ENCODE results near the gene SMCO4. TPM values are rescaled to one million over a fixed set of nuclear protein-coding genes. Genes with fewer than 3 reads are reported as not detected.

The SMCO4 gene
- total and polyA plus RNA-seq, 2 experiments from 2014 or later, result 62.9 to 85.4 TPM

GRCh38 chr11:93517041-93517440 is 26.1 kb downstream of the SMCO4 start:
- no peak for TF ChIP-seq CTCF (IDR thresholded peaks at IDR 0.05; ENCODE audit: low read depth, low read length)
- no peak for DNase-seq (ENCODE audit: low read depth in 1 of 2, low spot score in 1 of 2)
- no peak overlapping the region for H3K27ac ChIP-seq

GRCh38 chr11:93515441-93516025 is 27.7 kb downstream of the SMCO4 start:
- H3K36me3 ChIP-seq, result no peaks in the 10 kb centered on the region
- no peak for TF ChIP-seq CTCF (IDR thresholded peaks at IDR 0.05; ENCODE audit: low read depth, low read length)
- H3K4me1 ChIP-seq (ENCODE audit: low read depth), result peaks cover 23% of the 10 kb centered on the region
- no peaks in the 10 kb centered on the region for H3K9me3 ChIP-seq (ENCODE audit: low read depth)
- no peak for DNase-seq (ENCODE audit: low read depth in 1 of 2, low spot score in 1 of 2)
- no peaks in the 10 kb centered on the region for H3K27me3 ChIP-seq
- no peak overlapping the region for H3K27ac ChIP-seq
- H3K4me3 ChIP-seq, result no peak overlapping the region

More at GRCh38 chr11:93517041-93517440, 26.1 kb downstream of the SMCO4 start:
- Histone ChIP-seq H3K36me3 (no peaks in the 10 kb centered on the region), H3K4me1 (ENCODE audit: low read depth) (peaks cover 30% of the 10 kb centered on the region), H3K9me3 (ENCODE audit: low read depth) (no peaks in the 10 kb centered on the region), H3K27me3 (no peaks in the 10 kb centered on the region), H3K4me3 (no peak overlapping the region)

- Histone ChIP-seq H3K4me3 (no peak overlapping the region), H3K27me3 (no peaks in the 10 kb centered on the region), H3K4me1 (ENCODE audit: low read depth) (peaks cover 15% of the 10 kb centered on the region), H3K36me3 (no peaks in the 10 kb centered on the region), H3K27ac (no peak overlapping the region), H3K9me3 (ENCODE audit: low read depth) (no peaks in the 10 kb centered on the region)
- DNase-seq (ENCODE audit: low read depth in 1 of 2, low spot score in 1 of 2), result no peak
- TF ChIP-seq CTCF (IDR thresholded peaks at IDR 0.05; ENCODE audit: low read depth, low read length), result no peak
Observed at GRCh38 chr11:93514712-93515111, 28.5 kb downstream of the SMCO4 start.

GRCh38 chr11:93513772-93514171 is 29.4 kb downstream of the SMCO4 start:
- no peak overlapping the region for H3K27ac ChIP-seq
- no peaks in the 10 kb centered on the region for H3K36me3 ChIP-seq
- DNase-seq (ENCODE audit: low read depth in 1 of 2, low spot score in 1 of 2), result no peak
- H3K9me3 ChIP-seq (ENCODE audit: low read depth), result no peaks in the 10 kb centered on the region
- no peak overlapping the region for H3K4me3 ChIP-seq
- TF ChIP-seq CTCF (IDR thresholded peaks at IDR 0.05; ENCODE audit: low read depth, low read length), result no peak
- H3K4me1 ChIP-seq (ENCODE audit: low read depth), result peaks cover 6% of the 10 kb centered on the region
- no peaks in the 10 kb centered on the region for H3K27me3 ChIP-seq

- Histone ChIP-seq H3K4me3 (no peak overlapping the region), H3K27ac (no peak overlapping the region), H3K27me3 (no peaks in the 10 kb centered on the region), H3K36me3 (no peaks in the 10 kb centered on the region), H3K4me1 (ENCODE audit: low read depth) (peaks cover under 1% of the 10 kb centered on the region), H3K9me3 (ENCODE audit: low read depth) (no peaks in the 10 kb centered on the region)
- DNase-seq (ENCODE audit: low read depth in 1 of 2, low spot score in 1 of 2), result no peak
- TF ChIP-seq CTCF (IDR thresholded peaks at IDR 0.05; ENCODE audit: low read depth, low read length), result no peak
Observed at GRCh38 chr11:93512949-93513667, 30.1 kb downstream of the SMCO4 start.
